Activated T-cell treated with anti-CD3 and anti-CD28 coated beads, Interleukin-2, amount 50 U/mL, for 24 hours (primary cell): ENCODE data around the gene RBM19.
"Not testable (repeated sequence)": the region's sequence is repeated elsewhere in the genome, so short reads cannot be mapped to it uniquely, and the experiment has no call there.

Source experiments
- DNase-seq: peaks from one replicate; pipeline ENCODE4 v3.0.0-alpha.2; 2020
- H3K27ac Mint-ChIP-seq: 2 replicates; pipeline ENCODE4 v1.8.0; 2020; ENCODE audit warnings: mild to moderate bottlenecking, mixed read lengths
- H3K27me3 Mint-ChIP-seq: 2 replicates; pipeline ENCODE4 v1.8.0; 2020; ENCODE audit warnings: mixed read lengths
- H3K36me3 Mint-ChIP-seq: 2 replicates; pipeline ENCODE4 v1.8.0; 2020; ENCODE audit warnings: low read depth, mixed read lengths
- H3K4me1 Mint-ChIP-seq: 2 replicates; pipeline ENCODE4 v1.8.0; 2020; ENCODE audit warnings: low read depth, mixed read lengths
- H3K4me3 Mint-ChIP-seq: 2 replicates; pipeline ENCODE4 v1.8.0; 2020; ENCODE audit warnings: mild to moderate bottlenecking, moderate library complexity, mixed read lengths
- H3K9me3 Mint-ChIP-seq: 2 replicates; pipeline ENCODE4 v1.8.0; 2020; ENCODE audit warnings: mixed read lengths

RBM19 gene

DNA sequence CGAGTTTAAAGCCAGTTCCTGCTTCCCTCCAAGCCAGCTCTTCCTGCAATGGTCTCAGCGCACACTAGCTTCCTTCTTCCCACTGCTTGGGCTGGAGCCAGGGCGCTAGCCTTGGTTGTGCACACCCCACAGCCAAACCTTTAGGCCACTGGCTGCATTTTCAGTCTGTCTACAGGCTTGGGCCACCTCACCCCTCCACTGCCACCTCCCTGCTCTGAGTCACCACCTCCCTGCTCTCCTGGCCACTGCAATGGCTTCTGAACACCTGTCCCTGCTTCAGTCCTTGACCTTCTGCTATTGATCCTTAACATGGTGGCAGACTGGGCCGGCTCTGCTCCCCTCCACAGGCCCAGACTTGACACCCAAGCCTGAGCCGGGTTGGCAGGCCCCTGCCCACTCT lies 151.1 kb downstream of the RBM19 start:
- no peaks in the 10 kb centered on the region for H3K4me1 Mint-ChIP-seq
- peak overlapping the region; percentile 55 for H3K27ac Mint-ChIP-seq
- DNase-seq, result no peak
- peaks cover 84% of the 10 kb centered on the region for H3K36me3 Mint-ChIP-seq
- H3K9me3 Mint-ChIP-seq, result no peaks in the 10 kb centered on the region
- no peaks in the 10 kb centered on the region for H3K27me3 Mint-ChIP-seq
- H3K4me3 Mint-ChIP-seq, result no peak overlapping the region

DNA sequence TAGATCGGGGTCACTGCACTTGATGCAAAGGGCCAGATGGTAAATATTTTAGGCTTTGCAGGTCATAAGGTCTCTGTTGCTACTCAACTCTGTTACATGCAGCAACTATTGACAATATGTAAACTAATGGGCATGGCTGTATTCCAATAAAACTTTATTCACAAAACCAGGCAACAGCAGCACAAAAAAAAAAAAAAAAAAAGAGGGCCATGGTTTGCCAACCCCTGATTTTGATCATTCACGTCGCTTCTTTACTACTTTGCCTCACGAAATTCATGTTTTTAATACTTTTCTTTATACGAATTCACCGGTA lies 152.9 kb downstream of the RBM19 start:
- Mint-ChIP-seq H3K36me3 (peaks cover 85% of the 10 kb centered on the region), H3K4me3 (no peak overlapping the region), H3K27me3 (no peaks in the 10 kb centered on the region), H3K27ac (no peak overlapping the region), H3K9me3 (peaks cover 2% of the 10 kb centered on the region), H3K4me1 (no peaks in the 10 kb centered on the region)
- DNase-seq, result no peak

DNA sequence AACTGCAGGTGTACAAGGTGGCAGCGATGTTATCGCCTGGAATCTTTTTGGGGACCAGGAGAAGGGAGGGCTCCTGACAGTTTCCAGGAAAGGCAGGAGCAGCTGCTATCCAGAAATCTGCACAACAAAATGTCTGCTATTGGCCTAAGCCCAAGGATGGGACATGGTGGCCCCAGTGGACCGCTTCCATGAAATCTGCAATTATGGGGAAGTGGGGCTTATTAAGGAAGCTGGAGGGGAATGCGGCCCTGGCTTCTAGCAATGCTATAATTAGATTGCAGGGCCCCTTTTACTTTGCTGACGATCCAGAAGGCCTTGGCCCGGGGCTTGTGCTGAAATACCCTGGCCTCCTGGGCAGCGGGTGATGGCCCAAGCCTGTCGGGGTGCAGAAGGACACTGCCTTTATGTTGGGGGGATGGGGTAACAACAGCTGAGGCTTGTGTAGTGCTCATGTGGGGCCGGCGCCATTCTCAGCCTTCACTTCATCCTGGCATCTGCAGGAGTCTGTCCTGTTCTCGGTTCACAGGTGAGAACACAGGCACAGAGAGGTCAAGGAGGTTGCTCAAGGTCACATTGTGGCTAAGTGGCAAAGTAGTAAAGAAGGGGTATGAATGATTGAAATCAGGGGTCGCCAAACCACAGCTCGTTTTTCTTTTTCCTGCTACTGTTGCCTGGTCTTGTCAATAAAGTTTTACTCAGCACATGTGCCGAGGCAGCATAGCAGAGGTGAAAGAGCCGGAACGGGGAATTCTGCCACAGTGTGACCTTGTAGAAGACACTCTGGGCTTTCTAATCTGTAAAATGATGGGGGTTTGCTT lies 153.5 kb downstream of the RBM19 start:
- H3K27me3 Mint-ChIP-seq, result no peaks in the 10 kb centered on the region
- DNase-seq, result no peak
- H3K4me1 Mint-ChIP-seq, result no peaks in the 10 kb centered on the region
- no peak overlapping the region for H3K4me3 Mint-ChIP-seq
- H3K36me3 Mint-ChIP-seq, result peaks cover 89% of the 10 kb centered on the region
- no peak overlapping the region for H3K27ac Mint-ChIP-seq
- H3K9me3 Mint-ChIP-seq, result peaks cover 5% of the 10 kb centered on the region

DNA sequence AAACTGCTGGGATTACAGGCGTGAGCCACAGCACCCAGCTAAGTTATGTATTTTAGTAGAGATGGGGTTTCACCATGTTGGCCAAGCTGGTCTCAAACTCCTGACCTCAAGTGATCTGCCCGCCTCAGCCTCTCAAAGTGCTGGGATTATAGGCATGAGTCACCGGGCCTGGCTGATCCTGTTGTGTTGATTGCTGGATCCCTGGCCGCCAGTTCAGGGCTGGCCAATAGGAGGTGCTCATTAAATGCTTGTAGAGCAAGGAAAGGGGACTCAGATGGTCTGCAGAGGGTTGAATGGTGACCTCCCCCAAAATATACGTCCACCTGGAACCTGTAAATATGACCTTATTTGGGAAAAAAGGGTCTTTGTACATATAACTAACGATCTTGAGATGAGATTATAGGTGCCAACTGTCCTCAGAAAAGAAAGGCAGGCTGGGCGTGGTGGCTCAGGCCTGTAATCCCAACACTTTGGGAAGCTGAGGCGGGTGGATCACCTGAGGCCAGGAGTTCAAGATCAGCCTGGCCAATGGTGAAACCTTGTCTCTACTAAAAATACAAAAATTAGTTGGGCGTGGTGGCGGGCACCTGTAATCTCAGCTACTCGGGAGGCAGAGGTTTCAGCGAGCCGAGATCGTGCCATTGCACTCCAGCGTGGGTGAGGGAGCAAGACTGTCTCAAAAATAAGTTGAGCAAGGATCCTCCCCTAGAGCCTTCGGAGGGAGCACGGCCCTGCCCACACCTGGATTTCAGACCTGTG lies 156.5 kb downstream of the RBM19 start:
- H3K4me1 Mint-ChIP-seq, H3K9me3 Mint-ChIP-seq, H3K27ac Mint-ChIP-seq, H3K27me3 Mint-ChIP-seq, H3K4me3 Mint-ChIP-seq, DNase-seq: not testable (repeated sequence)
- H3K36me3 Mint-ChIP-seq, result peaks cover 70% of the 10 kb centered on the region

DNA sequence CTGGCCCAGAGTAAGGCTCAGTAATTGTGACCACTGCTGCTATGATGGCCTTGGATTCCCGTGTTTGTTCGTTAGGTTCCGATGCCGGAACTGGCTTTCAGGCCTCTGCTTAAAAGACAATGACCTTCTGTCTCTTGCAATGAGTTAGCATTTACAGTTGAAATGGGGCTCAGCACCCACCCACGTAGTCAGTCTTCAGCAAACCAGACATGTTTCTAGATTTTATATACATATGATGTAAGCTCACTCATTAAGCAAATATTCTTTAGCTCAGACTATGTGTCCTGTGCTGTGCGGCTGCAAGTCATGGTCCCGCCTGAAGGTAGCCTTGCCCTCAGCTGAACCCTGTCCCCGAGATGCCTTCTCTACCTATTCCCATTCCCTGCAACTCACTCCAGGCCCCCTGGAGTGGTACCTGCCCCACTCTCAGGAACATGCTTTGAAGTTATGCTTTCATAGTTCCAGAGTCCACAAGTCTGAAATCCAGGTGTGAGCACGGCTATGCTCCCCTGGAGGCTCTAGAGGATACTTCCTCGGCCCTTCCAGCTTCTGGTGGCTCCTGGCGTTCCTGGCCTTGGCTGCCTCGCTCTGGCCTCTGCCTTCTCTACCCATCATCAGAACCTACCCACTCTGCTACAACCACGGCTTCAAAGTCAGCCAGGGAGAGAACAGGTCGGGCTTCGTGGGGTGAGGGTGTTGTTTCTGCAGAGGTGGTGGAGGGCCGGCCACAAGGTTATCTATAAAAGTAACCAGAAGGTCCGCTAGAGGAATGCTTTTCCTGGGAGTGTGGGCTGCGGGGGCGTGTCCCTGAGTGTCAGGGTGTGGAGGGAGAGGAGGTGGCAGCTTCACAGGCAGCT lies 157.8 kb downstream of the RBM19 start:
- no peaks in the 10 kb centered on the region for H3K27me3 Mint-ChIP-seq
- no peak overlapping the region for H3K4me3 Mint-ChIP-seq
- peaks cover 60% of the 10 kb centered on the region for H3K36me3 Mint-ChIP-seq
- H3K9me3 Mint-ChIP-seq, result peaks cover 9% of the 10 kb centered on the region
- H3K4me1 Mint-ChIP-seq, result no peaks in the 10 kb centered on the region
- DNase-seq, result no peak
- no peak overlapping the region for H3K27ac Mint-ChIP-seq

DNA sequence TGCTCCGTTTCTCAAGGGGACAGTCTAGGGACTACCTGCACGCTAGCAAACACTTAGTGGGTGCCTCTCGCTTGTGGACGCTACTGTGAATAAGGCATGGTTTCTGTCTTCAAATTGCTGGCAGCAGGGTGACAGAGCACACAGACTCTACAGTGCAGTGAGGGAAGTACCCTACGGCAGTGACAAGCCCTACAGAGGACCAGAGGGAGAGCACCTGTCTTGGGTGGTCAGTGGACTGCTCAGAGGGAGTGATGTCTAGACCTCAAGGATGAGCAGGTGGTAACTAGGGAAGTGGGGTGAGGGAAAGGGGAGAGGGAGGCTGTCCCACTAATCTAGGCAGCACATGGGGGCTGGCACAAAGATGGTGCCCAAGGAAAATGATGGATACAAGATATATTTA lies 160.5 kb downstream of the RBM19 start:
- H3K27me3 Mint-ChIP-seq, result no peaks in the 10 kb centered on the region
- no peak overlapping the region for H3K4me3 Mint-ChIP-seq
- H3K9me3 Mint-ChIP-seq, result peaks cover 9% of the 10 kb centered on the region
- no peak for DNase-seq
- H3K36me3 Mint-ChIP-seq, result peaks cover 37% of the 10 kb centered on the region
- H3K4me1 Mint-ChIP-seq, result no peaks in the 10 kb centered on the region
- peak overlapping the region; percentile 30 for H3K27ac Mint-ChIP-seq

DNA sequence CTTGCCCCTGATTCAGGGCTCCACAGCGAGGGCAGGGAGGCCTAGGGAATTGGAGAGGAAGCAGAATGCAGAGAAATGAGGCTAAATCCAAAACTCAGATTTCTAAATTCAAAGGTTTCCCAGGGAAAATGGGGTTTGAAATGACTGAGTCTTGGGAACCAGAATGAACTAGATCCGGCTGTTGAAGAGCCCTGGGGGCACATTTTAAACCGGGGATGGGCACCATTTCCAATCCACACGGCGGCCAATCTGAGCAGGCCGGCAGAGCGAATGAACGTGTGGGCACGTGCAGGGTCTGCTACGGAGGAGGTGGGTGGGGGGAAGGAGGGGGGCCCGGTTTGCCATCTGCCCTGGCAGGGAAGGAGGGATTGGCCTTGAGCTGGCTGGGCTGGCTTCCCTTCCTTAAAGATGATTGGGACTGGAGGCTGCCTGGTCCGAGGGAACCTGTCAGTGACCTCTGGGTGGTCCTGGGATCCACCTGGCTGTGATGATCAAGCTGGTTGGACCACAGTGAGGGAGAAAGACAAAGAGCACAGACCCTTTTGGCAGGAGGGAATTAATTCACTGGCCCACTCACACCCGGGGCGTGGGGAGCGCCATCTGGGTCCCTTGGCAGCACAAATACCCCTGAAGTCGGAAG lies 161.0 kb downstream of the RBM19 start:
- H3K4me1 Mint-ChIP-seq, result no peaks in the 10 kb centered on the region
- no peak for DNase-seq
- peaks cover 34% of the 10 kb centered on the region for H3K36me3 Mint-ChIP-seq
- H3K27ac Mint-ChIP-seq, result no peak overlapping the region
- H3K4me3 Mint-ChIP-seq, result no peak overlapping the region
- H3K9me3 Mint-ChIP-seq, result peaks cover 9% of the 10 kb centered on the region
- no peaks in the 10 kb centered on the region for H3K27me3 Mint-ChIP-seq

DNA sequence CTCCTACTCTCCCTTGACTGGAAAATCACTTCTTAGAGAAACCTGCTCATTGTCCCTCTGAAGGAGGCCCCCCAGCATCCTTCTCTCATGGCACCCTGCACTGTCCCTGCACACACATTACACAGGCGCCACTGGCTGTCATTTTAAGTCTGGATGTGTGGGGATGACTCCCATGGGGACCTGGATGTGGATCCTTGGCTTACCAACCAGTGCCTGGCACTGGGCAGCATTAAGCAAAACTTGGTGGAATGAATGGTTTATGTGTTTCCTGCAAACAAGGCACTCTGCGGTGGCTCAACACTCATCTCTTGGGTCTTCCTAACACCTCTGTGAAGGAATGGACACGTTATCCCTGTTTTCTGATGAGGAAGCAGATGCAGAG lies 162.4 kb downstream of the RBM19 start:
- Mint-ChIP-seq H3K4me1 (no peaks in the 10 kb centered on the region), H3K9me3 (peaks cover 9% of the 10 kb centered on the region), H3K36me3 (peaks cover 22% of the 10 kb centered on the region), H3K27ac (no peak overlapping the region), H3K4me3 (no peak overlapping the region), H3K27me3 (no peaks in the 10 kb centered on the region)
- no peak for DNase-seq

DNA sequence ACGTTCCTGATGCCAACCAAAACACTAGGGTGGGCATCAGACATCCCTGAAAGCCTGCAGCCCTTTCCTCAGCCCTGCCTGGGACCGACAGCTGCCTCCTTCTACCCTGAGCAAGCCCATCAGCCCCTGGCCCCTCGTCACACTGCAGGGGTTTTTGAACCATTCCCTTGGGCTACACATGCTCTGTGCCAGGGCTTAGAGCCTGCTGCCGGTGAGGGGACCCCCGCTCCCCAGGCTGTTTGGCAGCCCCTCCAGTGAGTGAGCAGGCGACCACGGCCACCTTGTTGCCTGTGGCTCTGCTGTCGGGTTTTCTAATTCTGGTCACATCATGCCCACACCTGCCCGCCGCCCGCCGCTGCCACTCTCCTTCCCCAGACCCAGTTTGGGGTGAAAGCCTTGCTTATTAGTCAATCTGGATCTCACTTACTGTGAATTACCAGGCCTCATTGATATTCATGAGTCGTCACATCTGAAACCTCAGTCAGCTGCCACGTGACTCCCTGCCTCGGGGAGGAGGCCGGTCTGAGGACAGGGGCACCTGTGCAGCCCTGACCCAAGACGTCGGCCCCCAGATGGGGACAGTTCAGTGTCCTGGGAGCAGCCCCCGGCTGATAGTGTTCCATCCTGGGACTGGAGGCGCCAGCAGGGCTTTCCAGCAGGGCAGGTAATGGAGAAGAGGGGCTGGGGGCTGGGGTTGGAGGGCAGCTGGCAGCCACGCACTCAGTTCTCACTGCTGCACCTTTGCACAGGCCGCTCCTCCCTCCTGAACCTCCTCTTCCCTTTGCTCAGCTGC lies 163.0 kb downstream of the RBM19 start:
- no peaks in the 10 kb centered on the region for H3K27me3 Mint-ChIP-seq
- H3K4me1 Mint-ChIP-seq, result no peaks in the 10 kb centered on the region
- H3K9me3 Mint-ChIP-seq, result peaks cover 8% of the 10 kb centered on the region
- H3K36me3 Mint-ChIP-seq, result peaks cover 16% of the 10 kb centered on the region
- no peak overlapping the region for H3K27ac Mint-ChIP-seq
- no peak for DNase-seq
- H3K4me3 Mint-ChIP-seq, result no peak overlapping the region

DNA sequence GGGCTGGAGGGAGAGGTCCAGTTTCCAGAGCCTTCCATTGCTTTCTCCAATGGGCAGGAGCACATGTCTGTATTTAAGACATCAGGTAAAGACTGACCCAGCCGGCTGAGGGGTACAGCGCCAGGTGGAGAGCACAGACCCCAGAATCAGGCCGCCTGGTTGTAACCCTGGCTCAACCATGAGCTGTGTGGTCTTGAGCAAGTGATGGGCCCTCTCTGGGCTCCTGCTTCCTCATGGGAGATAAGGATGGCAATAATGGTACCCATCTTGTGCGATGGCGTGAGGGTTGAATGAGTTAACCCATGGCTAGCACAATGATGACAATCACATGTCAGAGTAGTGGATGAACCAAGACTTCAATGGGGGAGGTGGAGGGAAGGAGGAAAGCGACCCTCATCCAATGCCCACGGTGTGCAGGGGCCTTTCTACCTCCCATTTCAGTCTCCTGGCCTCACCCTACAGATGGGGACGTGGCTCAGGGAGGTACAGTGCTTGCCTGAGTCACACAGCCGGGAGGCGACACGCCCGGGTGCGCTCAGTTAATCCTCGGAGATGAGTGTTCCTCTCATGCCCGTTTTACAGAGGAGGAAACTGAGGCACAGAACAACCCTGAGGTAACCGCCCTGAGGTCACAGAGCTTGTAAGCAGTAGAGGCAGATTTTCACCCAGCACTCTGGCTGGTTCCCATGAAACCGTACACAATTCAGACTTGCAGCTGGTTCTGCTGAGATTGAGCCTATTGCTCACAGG lies 163.9 kb downstream of the RBM19 start:
- Mint-ChIP-seq H3K27me3 (no peaks in the 10 kb centered on the region), H3K27ac (no peak overlapping the region), H3K4me1 (no peaks in the 10 kb centered on the region), H3K9me3 (peaks cover 4% of the 10 kb centered on the region), H3K4me3 (no peak overlapping the region), H3K36me3 (peaks cover 11% of the 10 kb centered on the region)
- DNase-seq, result no peak

DNA sequence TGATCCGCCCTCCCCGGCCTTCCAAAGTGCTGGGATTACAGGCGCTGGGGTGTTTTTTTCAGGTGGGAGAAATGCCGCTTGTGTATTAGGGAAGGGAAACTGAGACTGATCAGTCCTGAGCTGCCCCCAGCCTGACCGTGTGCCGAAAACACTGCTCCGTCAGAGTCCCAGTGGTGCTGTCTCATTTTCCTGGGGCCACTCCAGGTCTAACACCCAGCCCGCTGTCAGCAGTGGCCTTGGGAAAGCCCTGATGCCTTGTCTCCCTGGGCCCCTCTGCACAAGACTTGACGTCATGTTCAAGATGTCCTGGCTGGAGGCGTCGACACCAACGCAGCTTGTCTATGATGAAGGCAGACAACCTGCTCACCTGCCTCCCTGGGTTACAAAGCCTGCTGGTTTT lies 165.9 kb downstream of the RBM19 start:
- H3K4me1 Mint-ChIP-seq, result no peaks in the 10 kb centered on the region
- H3K4me3 Mint-ChIP-seq, result no peak overlapping the region
- DNase-seq, result no peak
- H3K27ac Mint-ChIP-seq, result no peak overlapping the region
- H3K27me3 Mint-ChIP-seq, result no peaks in the 10 kb centered on the region
- no peaks in the 10 kb centered on the region for H3K9me3 Mint-ChIP-seq
- no peaks in the 10 kb centered on the region for H3K36me3 Mint-ChIP-seq

DNA sequence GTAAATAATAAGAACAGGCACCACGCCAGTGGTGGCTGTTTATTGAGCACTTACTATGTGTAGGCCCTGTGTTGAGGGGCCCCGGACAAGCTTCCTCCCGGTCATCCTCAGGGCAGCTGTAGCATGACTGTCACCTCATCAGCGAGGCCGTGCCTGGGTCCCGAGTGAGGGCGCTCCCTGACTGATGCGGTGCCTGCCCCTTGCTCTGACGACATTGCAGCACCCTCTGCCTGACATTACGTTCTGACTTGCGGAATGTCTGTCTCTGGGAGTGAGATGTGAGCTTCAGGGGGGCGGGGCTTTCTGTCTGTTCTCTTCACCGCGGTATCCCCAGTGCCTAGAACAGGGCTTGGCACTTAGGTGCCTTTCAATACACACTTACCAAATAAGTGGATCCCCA lies 167.6 kb downstream of the RBM19 start:
- no peak for DNase-seq
- Mint-ChIP-seq H3K4me3 (no peak overlapping the region), H3K4me1 (no peaks in the 10 kb centered on the region), H3K36me3 (no peaks in the 10 kb centered on the region), H3K9me3 (no peaks in the 10 kb centered on the region), H3K27me3 (no peaks in the 10 kb centered on the region), H3K27ac (no peak overlapping the region)

DNA sequence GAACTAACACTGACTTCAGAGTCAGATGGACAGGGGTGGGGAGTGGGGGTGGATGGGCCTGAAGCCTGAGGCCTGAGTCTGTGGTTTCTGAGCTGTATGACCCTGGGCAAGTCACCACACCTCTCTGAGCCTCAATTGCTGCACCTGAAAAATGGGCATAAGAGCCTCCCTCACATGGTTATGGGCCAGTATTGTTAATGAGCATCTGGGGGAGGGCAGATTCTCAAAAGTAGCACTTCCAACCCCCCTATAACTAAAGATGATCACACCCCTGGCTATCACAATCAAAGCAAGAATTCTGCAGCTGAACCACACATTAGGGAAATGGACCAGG lies 168.6 kb downstream of the RBM19 start:
- Mint-ChIP-seq H3K9me3 (peaks cover 5% of the 10 kb centered on the region), H3K36me3 (peaks cover 3% of the 10 kb centered on the region), H3K4me1 (no peaks in the 10 kb centered on the region), H3K4me3 (no peak overlapping the region), H3K27ac (no peak overlapping the region), H3K27me3 (no peaks in the 10 kb centered on the region)
- no peak for DNase-seq
